Immature natural killer cell (primary cell): ENCODE data around the gene C2orf49. TPM values are rescaled to one million over a fixed set of nuclear protein-coding genes. Genes with fewer than 3 reads are reported as not detected.

Experiments
- DNase-seq, 3 donors: peaks; one replicate each; pipeline ENCODE4 v3.0.0; 2022; ENCODE audit warnings: mixed read lengths in 1 of 3
- H3K27ac Mint-ChIP-seq, 6 donors: one replicate each; pipeline ENCODE4 v1.8.0; 2020; ENCODE audit warnings: mixed read lengths in 6 of 6, mild to moderate bottlenecking in 5 of 6, inconsistent platforms in 4 of 6, moderate library complexity in 3 of 6
- H3K27me3 Mint-ChIP-seq, 3 donors: one replicate each; pipeline ENCODE4 v1.8.0; 2020 to 2021; ENCODE audit warnings: low read depth in 3 of 3, mild to moderate bottlenecking in 3 of 3, mixed read lengths in 3 of 3, moderate library complexity in 3 of 3, inconsistent platforms in 1 of 3
- H3K36me3 Mint-ChIP-seq, 3 donors: one replicate each; pipeline ENCODE4 v1.8.0; 2020; ENCODE audit warnings: mixed read lengths in 3 of 3, inconsistent platforms in 2 of 3, mild to moderate bottlenecking in 2 of 3
- H3K4me1 Mint-ChIP-seq, 2 donors: one replicate each; pipeline ENCODE4 v1.8.0; 2020; ENCODE audit warnings: inconsistent platforms in 2 of 2, mild to moderate bottlenecking in 2 of 2, mixed read lengths in 2 of 2, moderate library complexity in 1 of 2
- H3K4me3 Mint-ChIP-seq, 5 donors: one replicate each; pipeline ENCODE4 v1.8.0; 2020; ENCODE audit warnings: mild to moderate bottlenecking in 5 of 5, mixed read lengths in 5 of 5, inconsistent platforms in 3 of 5, moderate library complexity in 3 of 5
- H3K9me3 Mint-ChIP-seq, 6 donors: one replicate each; pipeline ENCODE4 v1.8.0; 2020; ENCODE audit warnings: mild to moderate bottlenecking in 6 of 6, mixed read lengths in 6 of 6, inconsistent platforms in 4 of 6, moderate library complexity in 3 of 6
- polyA plus RNA-seq, 3 donors: library from polyadenylated mRNA; unstranded; fragments of 300-500 nt; fragmentation: Illumina TruSeq; gene quantifications; one replicate each; pipeline ENCODE4 v1.2.3, GENCODE V29; 2021

Gene C2orf49
- polyA plus RNA-seq, 3 donors from 2014 or later: 4.6 to 12.2 (median 11.1) TPM

DNA sequence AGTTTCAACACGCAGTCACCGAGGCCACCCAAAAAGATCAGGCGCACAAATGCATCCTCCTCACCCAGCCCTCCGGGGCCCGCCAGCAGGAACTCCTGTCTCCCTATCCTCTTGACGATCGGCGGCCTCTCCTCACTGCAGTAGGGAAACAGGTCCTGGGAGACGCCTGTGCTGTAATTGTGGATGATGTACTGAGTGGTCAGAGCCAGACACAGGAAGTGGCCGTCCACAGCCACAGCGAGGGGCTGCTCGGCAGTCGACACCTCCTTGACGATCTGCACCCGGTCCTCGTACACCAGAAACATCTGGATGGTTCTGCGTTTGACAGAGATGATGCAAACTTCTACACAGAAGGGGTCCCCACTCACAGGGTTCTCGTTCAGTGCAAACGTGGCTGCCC lies 29.8 kb upstream of the C2orf49 start:
- Mint-ChIP-seq H3K4me1 (peaks cover 29 to 62% of the 10 kb centered on the region in 2 donors), H3K27me3 (peaks cover 0 to 2% (median 0%) of the 10 kb centered on the region in 3 donors), H3K27ac (peak overlapping the region in 3 of 6 donors; percentile 29 to 72 (median 30)), H3K9me3 (no peaks in the 10 kb centered on the region), H3K36me3 (peaks cover 12 to 16% (median 16%) of the 10 kb centered on the region in 3 donors), H3K4me3 (peak overlapping the region in 1 of 5 donors; percentile 20)
- DNase-seq: no peak

DNA sequence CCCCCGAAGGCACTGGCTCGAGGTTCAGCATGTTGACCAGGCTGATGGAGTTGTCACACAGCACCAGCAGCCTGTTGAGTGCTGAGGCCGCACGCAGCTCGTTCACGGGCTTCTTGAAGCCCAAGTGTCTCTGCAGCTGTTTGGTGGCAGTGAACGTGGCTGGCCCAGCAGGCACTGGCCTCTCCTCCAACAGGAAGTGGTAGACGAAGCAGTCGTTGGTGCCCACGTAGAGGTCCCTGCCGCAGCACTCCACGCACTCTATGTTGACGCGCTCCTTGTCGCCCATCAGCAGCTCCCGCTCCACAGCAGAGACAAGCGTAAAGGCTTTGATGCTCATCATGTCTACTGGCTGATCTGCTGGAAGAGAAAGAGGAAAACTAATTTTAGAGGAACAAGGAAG lies 29.4 kb upstream of the C2orf49 start:
- peaks cover 28 to 59% of the 10 kb centered on the region in 2 donors for H3K4me1 Mint-ChIP-seq
- no peak for DNase-seq
- H3K27me3 Mint-ChIP-seq: peaks cover 0 to 2% (median 0%) of the 10 kb centered on the region in 3 donors
- H3K4me3 Mint-ChIP-seq: peak overlapping the region in 2 of 5 donors; percentile 9 to 43
- peak overlapping the region in 4 of 6 donors; percentile 5 to 72 (median 28) for H3K27ac Mint-ChIP-seq
- H3K36me3 Mint-ChIP-seq: peaks cover 12 to 16% (median 16%) of the 10 kb centered on the region in 3 donors
- H3K9me3 Mint-ChIP-seq: no peaks in the 10 kb centered on the region

DNA sequence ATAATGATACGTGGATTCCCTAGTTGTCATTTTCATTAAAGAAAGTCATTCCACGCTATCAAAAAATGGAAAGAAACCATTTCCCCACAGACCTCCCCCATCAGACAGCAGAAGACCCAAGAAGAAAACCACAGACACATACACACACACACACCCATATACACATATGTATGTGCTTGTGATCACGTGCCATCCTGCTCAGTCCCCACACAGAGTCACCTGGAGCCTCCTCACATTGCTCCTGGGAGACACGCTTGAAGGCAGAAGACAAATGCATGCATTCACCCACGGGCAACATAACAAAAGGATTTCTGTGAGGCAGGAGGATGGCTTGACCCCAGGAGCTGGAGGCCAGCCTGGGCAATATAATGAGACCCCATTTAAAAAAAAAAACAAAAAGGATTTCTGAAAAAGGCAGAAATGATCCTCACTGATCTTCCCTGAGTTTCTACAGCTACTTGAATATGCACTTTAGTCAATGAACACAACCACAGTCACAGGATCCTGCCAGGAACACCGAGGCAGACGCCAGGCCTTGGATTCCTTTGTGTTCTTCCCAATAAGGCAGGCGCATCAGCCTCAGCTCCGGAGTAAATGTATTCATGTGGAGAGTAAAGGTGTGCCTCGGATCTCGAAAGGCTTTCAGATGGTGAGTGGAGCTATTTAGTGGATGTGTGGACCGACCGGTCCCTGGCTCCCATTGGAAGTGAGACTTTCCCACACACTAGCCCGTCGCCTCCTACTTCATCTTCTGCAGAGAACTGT lies 28.8 kb upstream of the C2orf49 start:
- H3K4me3 Mint-ChIP-seq: peak overlapping the region in 2 of 5 donors; percentile 9 to 43
- peaks cover 0 to 2% (median 0%) of the 10 kb centered on the region in 3 donors for H3K27me3 Mint-ChIP-seq
- peak overlapping the region in 4 of 6 donors; percentile 5 to 72 (median 28) for H3K27ac Mint-ChIP-seq
- no peaks in the 10 kb centered on the region for H3K9me3 Mint-ChIP-seq
- H3K4me1 Mint-ChIP-seq: peaks cover 26 to 58% of the 10 kb centered on the region in 2 donors
- peaks cover 12 to 16% (median 16%) of the 10 kb centered on the region in 3 donors for H3K36me3 Mint-ChIP-seq
- no peak for DNase-seq

DNA sequence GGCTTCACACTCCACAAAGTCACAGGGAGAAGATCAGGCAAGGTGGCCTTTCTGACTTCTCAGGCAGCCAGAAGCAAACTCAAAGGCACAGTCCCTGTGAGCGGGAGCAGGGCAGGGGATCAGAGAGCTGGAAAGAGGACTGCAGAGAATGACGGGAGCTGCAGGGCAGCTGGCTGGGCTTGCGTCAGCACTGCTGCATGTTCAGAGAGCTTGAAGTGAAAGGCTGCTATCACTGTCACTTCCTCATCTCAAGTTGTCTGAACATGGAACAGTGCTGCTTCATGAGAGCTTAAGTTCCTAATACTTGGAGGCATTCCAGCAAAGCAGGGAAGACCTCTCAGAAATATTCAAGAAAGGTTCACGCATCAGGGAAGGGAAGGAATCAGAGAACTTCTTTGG lies 28.2 kb upstream of the C2orf49 start:
- Mint-ChIP-seq H3K4me1 (peaks cover 24 to 57% of the 10 kb centered on the region in 2 donors), H3K9me3 (no peaks in the 10 kb centered on the region), H3K27ac (peak overlapping the region in 1 of 6 donors; percentile 72), H3K4me3 (no peak overlapping the region), H3K27me3 (peaks cover 0 to 2% (median 0%) of the 10 kb centered on the region in 3 donors), H3K36me3 (peaks cover 12 to 16% (median 16%) of the 10 kb centered on the region in 3 donors)
- DNase-seq: no peak

DNA sequence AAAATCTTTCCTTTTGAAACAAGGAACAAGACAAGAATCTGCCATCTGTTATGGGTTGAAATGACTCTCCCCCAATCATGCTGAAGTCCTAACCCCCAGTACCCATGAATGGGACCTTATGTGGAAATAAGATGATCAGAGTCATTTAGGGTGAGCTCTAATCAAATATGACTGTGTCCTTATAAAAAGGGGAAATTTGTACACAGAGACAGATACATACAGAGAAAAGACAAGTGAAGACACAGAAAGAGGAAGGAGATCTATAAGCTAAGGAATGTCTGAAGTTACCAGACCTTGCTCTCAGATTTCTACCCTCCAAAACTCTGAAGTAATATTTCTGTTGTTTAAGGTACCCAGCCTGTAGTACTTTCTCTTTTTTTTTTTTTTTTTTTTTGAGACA lies 23.5 kb upstream of the C2orf49 start:
- Mint-ChIP-seq H3K27ac (no peak overlapping the region), H3K36me3 (no peaks in the 10 kb centered on the region), H3K4me3 (no peak overlapping the region), H3K27me3 (no peaks in the 10 kb centered on the region), H3K4me1 (peaks cover 13 to 43% of the 10 kb centered on the region in 2 donors), H3K9me3 (no peaks in the 10 kb centered on the region)
- no peak for DNase-seq

DNA sequence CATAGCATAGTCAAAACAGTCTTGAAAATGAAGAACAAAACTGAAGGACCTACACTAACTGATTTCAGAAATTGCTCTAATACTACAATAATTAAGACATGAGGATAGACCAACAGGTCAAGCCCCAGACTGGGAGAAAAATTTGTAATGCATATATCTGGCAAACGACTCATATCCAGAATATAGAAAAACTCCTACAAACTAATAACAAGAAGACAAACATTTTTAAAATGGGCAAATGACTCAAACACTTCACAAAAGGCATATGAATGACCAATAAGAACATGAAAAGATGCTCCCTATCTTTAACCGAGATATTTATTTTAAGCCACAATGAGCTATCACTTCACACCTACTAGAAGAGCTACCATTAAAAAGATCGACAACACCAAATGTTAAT lies 22.0 kb upstream of the C2orf49 start:
- no peak for DNase-seq
- no peaks in the 10 kb centered on the region for H3K27me3 Mint-ChIP-seq
- no peak overlapping the region for H3K4me3 Mint-ChIP-seq
- H3K27ac Mint-ChIP-seq: peak overlapping the region in 1 of 6 donors; percentile 51
- H3K36me3 Mint-ChIP-seq: no peaks in the 10 kb centered on the region
- peaks cover 14 to 35% of the 10 kb centered on the region in 2 donors for H3K4me1 Mint-ChIP-seq
- no peaks in the 10 kb centered on the region for H3K9me3 Mint-ChIP-seq

DNA sequence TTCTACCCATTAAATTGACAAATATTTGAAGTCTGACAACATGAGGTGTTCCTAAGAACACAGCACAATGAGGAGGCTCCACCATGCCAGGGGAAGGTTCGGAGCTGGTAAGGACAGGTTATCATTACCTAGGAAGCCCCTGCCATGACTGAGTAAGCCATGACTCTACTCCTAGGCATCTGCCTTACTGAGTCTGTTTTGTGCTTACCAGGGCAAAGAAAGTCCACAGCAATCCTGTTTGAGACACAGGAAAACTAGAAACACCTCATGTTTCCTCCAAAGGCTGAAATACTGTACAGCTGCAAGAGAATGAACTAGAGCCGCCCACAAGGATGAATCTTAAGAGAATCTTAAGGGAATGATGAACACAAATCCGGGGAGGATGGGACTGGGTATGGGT lies 19.4 kb upstream of the C2orf49 start:
- Mint-ChIP-seq H3K4me1 (peaks cover 15 to 41% of the 10 kb centered on the region in 2 donors), H3K9me3 (no peaks in the 10 kb centered on the region), H3K27ac (peak overlapping the region in 1 of 6 donors; percentile 78), H3K4me3 (no peak overlapping the region), H3K27me3 (no peaks in the 10 kb centered on the region), H3K36me3 (no peaks in the 10 kb centered on the region)
- DNase-seq: no peak

DNA sequence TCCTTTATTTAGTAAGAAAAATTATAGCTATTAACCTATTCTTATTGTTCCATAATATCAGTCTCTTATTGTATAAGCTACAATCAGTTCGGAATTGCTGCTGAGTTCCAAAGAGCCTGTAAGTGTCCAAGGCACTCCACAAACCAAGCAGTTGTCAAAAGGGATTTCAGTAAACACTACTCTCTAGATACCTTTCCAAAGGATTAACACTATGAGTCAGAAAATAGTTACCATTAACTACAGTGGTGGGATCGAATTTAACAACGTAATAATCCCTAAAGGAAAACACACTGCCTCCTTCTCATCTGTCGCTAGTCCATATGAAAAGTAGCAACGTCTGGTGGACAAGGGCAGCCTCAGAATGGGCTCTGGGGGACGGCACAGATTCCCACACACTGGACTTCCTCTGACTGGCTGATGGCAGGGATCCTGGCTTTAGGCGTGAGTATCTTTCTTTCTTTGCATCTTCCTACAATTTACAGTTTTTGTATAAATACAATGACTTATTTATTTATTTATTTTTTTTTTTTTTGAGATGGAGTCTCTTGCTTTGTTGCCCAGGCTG lies 16.6 kb upstream of the C2orf49 start:
- no peak overlapping the region for H3K27ac Mint-ChIP-seq
- no peaks in the 10 kb centered on the region for H3K36me3 Mint-ChIP-seq
- H3K27me3 Mint-ChIP-seq: no peaks in the 10 kb centered on the region
- H3K4me3 Mint-ChIP-seq: no peak overlapping the region
- H3K4me1 Mint-ChIP-seq: peaks cover 20 to 46% of the 10 kb centered on the region in 2 donors
- H3K9me3 Mint-ChIP-seq: no peaks in the 10 kb centered on the region
- DNase-seq: no peak

DNA sequence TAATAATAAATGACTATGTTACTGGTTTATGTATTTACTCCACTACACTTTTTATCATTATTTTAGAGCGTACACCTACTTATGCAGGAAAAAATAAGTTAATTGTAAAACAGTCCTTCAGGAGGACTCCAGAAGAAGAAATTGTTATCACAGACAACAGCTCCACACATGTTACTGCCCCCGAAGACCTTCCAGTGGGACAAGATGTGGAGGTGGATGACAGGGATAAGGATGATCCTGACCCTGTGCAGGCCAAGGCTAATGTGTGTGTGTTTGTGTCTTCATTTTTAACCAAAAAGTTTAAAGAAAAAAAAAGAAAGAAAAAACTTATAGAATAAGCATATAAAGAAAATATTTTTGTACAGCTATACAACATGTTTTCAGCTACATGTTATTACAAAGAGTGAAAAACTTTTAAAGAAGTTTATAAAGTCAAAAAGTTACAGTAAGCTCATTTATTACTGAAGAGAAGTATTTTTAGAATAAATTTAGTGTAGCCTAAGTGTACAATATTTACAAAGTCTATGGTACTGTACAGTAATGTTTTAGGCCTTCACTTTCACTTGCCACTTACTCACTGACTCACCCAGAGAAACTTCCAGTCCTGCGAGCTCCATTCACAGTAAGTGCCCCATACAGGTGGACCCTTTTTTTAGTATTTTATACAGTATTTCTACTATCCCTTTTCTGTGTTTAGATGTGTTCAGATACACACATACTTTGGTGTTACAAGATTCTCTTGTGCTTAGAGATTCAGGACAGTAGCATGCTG lies 15.3 kb upstream of the C2orf49 start:
- no peaks in the 10 kb centered on the region for H3K9me3 Mint-ChIP-seq
- H3K4me1 Mint-ChIP-seq: peaks cover 20 to 46% of the 10 kb centered on the region in 2 donors
- no peak overlapping the region for H3K27ac Mint-ChIP-seq
- H3K4me3 Mint-ChIP-seq: no peak overlapping the region
- H3K27me3 Mint-ChIP-seq: no peaks in the 10 kb centered on the region
- no peaks in the 10 kb centered on the region for H3K36me3 Mint-ChIP-seq
- DNase-seq: no peak

DNA sequence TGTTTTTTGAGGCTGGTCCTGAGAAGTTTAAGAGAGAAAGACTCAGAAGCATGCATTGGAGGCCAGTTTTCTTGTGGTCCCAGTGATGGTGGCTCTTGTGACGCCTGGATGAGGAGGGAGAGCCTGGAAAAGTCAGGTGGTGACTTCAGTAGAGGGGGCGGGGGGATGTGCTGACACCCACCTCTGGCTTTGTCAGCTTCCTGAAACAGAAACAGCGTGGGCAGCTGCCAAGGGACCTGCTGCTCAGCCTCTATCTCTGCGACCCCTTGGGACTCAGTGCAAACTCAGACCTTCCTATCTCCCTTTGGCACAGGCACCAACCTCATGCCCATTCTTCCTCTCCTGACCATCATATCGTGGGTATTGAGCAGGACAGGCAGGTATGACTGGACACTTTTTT lies 14.2 kb upstream of the C2orf49 start:
- H3K36me3 Mint-ChIP-seq: no peaks in the 10 kb centered on the region
- H3K4me3 Mint-ChIP-seq: no peak overlapping the region
- peaks cover 24 to 53% of the 10 kb centered on the region in 2 donors for H3K4me1 Mint-ChIP-seq
- no peak for DNase-seq
- no peaks in the 10 kb centered on the region for H3K9me3 Mint-ChIP-seq
- H3K27me3 Mint-ChIP-seq: peaks cover 0 to 3% (median 0%) of the 10 kb centered on the region in 3 donors
- peak overlapping the region in 3 of 6 donors; percentile 3 to 47 (median 36) for H3K27ac Mint-ChIP-seq

DNA sequence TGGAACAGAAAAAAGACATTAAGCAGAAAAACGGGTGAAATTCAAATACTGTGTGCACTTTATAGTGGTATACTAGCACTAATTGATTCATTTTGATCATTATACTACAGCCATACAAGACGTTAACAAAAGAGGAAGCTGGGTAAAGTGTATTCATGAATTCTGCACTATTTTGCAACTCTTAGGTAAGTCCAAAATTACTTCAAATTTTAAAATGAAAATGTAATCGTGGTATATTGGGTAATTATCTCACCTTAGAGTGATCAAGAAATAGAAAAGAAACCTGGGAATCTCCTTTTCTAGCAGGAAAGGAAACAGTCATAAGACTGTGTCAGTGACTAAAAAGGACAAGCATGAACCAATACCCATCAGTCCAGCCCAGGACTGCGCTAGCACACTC lies 13.2 kb upstream of the C2orf49 start:
- peaks cover 0 to 12% (median 10%) of the 10 kb centered on the region in 3 donors for H3K27me3 Mint-ChIP-seq
- DNase-seq: no peak
- no peak overlapping the region for H3K4me3 Mint-ChIP-seq

DNA sequence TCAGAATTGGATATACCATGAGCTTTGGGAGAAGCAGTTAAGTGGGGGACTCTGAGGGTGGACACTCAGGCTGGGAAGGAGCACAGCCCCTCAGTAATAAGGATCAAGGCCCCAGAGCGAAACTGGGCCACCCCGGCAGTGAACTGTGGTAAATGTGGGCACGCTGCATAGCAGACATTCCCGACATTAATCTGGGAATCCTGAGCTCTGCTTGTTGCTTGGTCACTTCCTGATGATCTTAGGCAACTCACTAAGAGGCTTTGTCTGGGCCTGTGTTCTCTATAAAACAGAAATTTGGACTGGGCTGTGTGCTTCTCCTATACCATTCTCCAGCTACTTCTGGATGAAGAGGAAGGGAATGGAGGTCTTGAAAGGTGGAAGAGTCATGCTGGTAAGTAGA lies 12.6 kb upstream of the C2orf49 start:
- Mint-ChIP-seq H3K27ac (peak overlapping the region in 1 of 6 donors; percentile 46), H3K36me3 (no peaks in the 10 kb centered on the region), H3K4me3 (no peak overlapping the region), H3K27me3 (peaks cover 0 to 14% (median 12%) of the 10 kb centered on the region in 3 donors), H3K9me3 (no peaks in the 10 kb centered on the region), H3K4me1 (peaks cover 36 to 61% of the 10 kb centered on the region in 2 donors)
- no peak for DNase-seq

More for the DNA sequence above, 13.2 kb upstream of the C2orf49 start:
- Mint-ChIP-seq H3K27ac (peak overlapping the region in 1 of 6 donors; percentile 46), H3K36me3 (no peaks in the 10 kb centered on the region), H3K9me3 (no peaks in the 10 kb centered on the region), H3K4me1 (peaks cover 34 to 57% of the 10 kb centered on the region in 2 donors)

DNA sequence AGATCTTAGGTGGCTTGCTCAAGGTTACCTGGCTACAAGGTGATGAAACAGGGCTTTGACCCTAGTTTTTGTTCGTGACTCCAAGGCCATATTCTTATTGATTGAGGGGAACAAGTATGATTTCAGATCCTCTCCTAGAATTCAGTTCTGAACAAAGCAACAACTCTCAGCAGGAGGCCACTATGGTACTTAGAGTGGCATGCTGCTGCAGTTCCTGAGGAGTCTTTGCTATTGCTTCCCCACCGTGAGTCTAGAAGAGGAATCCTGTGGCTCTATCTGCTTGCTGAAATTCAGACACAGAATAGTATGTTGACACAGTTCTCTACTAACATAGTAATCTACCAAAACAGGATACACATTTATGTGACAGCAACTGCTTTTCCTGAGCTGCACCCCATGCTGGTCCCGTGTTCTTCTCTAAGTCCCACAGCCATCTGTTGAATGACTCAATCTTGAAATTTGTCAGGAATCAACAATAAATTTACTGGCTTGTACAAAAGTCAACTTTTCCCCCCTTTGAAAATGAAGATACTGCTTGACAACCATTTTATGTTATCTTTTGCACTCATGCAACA lies 11.9 kb upstream of the C2orf49 start:
- Mint-ChIP-seq H3K4me1 (peaks cover 38 to 60% of the 10 kb centered on the region in 2 donors), H3K36me3 (no peaks in the 10 kb centered on the region), H3K27ac (peak overlapping the region in 5 of 6 donors; percentile 5 to 89 (median 54)), H3K9me3 (no peaks in the 10 kb centered on the region), H3K4me3 (no peak overlapping the region), H3K27me3 (peaks cover 0 to 18% (median 14%) of the 10 kb centered on the region in 3 donors)
- no peak for DNase-seq
